Activated naive CD8-positive, alpha-beta T cell treated with anti-CD3 and anti-CD28 coated beads, Interleukin-2, amount 10 ng/mL, durations not matched to agents 7 days and 5 days (primary cell): ENCODE data around the gene FEN1. TPM values are rescaled to one million over a fixed set of nuclear protein-coding genes. Genes with fewer than 3 reads are reported as not detected.

ENCODE experiments used
- ATAC-seq: fragments of 150-1000 bp; cut with Tn5 transposase; one replicate; pipeline ENCODE4 v1.10.0; 2021; ENCODE audit warnings: low read depth, moderate library complexity
- POLR2A ChIA-PET: fragments of 350-600 bp; sonication (Branson Sonifier 250); formaldehyde crosslinking; loops from one replicate; lab custom pipeline; 2021; ENCODE audit warnings: antibody characterized with exemption; lab: Charles Lee
- DNase-seq: peaks from one replicate; pipeline ENCODE4 v3.0.0; 2021
- H3K27ac Mint-ChIP-seq: one replicate; pipeline ENCODE4 v1.8.0; 2022; ENCODE audit warnings: mild to moderate bottlenecking, mixed read lengths
- H3K27me3 Mint-ChIP-seq: one replicate; pipeline ENCODE4 v1.8.0; 2022; ENCODE audit warnings: mild to moderate bottlenecking, moderate library complexity, mixed read lengths
- H3K36me3 Mint-ChIP-seq: one replicate; pipeline ENCODE4 v1.8.0; 2021; ENCODE audit warnings: mild to moderate bottlenecking, mixed read lengths
- H3K4me1 Mint-ChIP-seq: one replicate; pipeline ENCODE4 v1.8.0; 2021; ENCODE audit warnings: mixed read lengths
- H3K4me3 Mint-ChIP-seq: one replicate; pipeline ENCODE4 v1.8.0; 2022; ENCODE audit warnings: mild to moderate bottlenecking, moderate library complexity, mixed read lengths
- H3K9me3 Mint-ChIP-seq: one replicate; pipeline ENCODE4 v1.8.0; 2021; ENCODE audit warnings: mixed read lengths
- total RNA-seq, 2 experiments: library from RNA; stranded (reverse); gene quantifications; one replicate each; pipeline ENCODE4 v1.2.3, GENCODE V29; 2021

Gene FEN1
- total RNA-seq, 2 experiments from 2014 or later = 87.1 to 88.7 TPM

DNA sequence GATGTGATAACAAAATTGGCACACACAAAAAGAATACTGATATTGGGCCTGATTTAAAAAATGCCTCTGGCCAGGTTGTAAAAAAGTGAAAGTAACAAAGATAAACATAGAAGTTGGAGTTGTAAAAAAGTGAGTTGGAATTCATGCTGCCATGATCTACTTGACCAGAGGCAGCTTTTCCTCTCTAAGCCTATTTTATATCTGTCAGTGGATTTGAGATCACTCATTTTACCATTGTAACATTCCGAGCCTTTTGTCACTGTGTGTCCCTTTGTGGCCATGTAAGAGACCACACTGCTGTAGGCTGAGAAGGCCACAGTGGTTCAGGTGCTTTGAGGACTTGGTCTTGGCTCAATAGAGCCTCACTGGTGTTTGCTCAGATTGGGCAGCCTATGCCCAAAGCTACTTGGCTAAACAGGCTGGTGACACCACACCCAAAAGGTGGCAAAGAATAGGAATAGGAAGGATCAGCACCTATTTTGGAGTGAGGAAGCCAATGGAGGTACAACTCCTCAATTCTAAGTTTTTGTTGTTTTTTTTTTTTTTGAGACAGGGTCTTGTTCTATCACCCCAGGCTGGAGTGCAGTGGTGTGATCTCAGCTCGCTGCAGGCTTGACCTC lies 7.1 kb downstream of the FEN1 start:
- Mint-ChIP-seq H3K9me3 (no peaks in the 10 kb centered on the region), H3K27ac (no peak overlapping the region), H3K4me3 (no peak overlapping the region), H3K27me3 (no peaks in the 10 kb centered on the region), H3K36me3 (peaks cover 38% of the 10 kb centered on the region), H3K4me1 (peaks cover 24% of the 10 kb centered on the region)
- no peak for ATAC-seq
- DNase-seq = no peak
- POLR2A ChIA-PET = interaction anchor here (3.3 kb wide), 1 partner anchor 16 kb away, joined by 24 read pairs; the partner anchor contains the start of gene FADS1

DNA sequence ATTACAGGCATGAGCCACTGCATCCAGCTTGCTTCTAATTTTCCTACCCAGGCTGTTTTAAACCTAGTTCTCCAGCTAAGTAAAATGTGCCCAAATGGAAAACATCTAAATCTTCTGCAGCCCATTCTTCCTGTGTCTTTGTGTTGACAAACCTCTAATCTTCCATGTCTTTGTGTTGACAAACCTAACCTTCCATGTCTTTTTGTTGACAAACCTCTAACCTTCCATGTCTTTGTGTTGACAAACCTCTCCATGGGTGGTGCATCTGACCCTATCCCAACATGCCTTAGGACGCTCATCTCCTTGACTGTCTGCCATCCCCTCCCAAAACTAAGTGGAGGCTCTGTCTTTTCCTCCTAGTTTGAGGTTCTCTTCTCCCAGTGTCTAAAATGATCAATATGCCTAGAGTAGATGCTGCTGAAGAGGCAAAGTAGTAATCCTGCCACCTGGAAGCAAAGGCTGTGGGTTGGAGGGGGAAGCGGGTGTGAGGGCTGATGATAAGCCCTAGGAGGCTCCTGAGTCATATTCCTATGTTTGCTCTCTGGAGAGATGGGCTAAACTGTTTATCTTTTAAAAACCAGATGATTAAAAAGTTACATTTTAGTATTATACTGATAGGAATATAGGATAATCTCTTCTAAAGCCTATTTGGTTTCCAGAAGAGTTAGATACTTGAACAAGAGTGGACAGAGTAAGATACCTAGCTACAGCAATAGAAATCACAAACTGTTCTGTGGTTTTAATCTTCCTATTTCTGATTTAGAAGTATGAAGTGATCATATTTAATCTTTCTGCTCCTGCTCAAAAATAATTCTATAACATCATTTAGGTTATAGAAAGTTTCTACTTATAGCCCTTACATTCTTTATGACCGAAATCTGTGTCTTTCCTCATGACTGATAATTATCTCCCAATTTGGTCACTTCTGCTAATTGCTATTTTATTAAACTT lies 7.9 kb downstream of the FEN1 start:
- peaks cover 38% of the 10 kb centered on the region for H3K36me3 Mint-ChIP-seq
- H3K27me3 Mint-ChIP-seq = no peaks in the 10 kb centered on the region
- no peak for ATAC-seq
- H3K4me3 Mint-ChIP-seq = no peak overlapping the region
- POLR2A ChIA-PET = interaction anchor here (0.9 to 2.6 kb wide), 3 partner anchors 8 to 30 kb away, joined by 3 to 12 read pairs (median 7); partner anchors contain the start of genes FEN1 and TMEM258
- no peak for DNase-seq
- no peaks in the 10 kb centered on the region for H3K9me3 Mint-ChIP-seq
- peaks cover 22% of the 10 kb centered on the region for H3K4me1 Mint-ChIP-seq
- H3K27ac Mint-ChIP-seq = peak overlapping the region; percentile 8

DNA sequence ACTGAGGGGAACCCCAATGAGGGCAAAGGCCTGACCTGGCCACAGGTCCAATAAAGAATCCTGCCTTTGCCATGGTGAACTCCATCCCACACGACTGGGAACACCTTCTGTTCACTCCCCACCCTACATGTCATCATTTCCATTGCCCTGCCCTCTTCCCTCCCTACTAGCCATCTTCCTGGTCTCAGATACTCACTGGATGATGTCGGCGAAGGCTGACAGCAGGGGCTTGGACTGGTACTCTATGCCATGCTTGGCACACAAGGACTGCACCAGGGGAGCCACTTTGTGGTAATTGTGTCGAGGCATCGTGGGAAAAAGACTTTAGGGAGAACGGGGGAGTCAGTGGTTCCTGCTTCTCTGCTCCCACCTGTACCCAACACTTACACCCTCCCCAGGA lies 9.9 kb downstream of the FEN1 start:
- Mint-ChIP-seq H3K27ac (no peak overlapping the region), H3K9me3 (no peaks in the 10 kb centered on the region), H3K36me3 (peaks cover 29% of the 10 kb centered on the region), H3K4me1 (peaks cover 6% of the 10 kb centered on the region), H3K27me3 (no peaks in the 10 kb centered on the region), H3K4me3 (no peak overlapping the region)
- ATAC-seq (no peak), DNase-seq (no peak)
- POLR2A ChIA-PET = interaction anchor here (1.6 to 2.6 kb wide), 2 partner anchors 10 to 12 kb away, joined by 7 to 12 read pairs; partner anchors contain the start of genes FEN1 and TMEM258

DNA sequence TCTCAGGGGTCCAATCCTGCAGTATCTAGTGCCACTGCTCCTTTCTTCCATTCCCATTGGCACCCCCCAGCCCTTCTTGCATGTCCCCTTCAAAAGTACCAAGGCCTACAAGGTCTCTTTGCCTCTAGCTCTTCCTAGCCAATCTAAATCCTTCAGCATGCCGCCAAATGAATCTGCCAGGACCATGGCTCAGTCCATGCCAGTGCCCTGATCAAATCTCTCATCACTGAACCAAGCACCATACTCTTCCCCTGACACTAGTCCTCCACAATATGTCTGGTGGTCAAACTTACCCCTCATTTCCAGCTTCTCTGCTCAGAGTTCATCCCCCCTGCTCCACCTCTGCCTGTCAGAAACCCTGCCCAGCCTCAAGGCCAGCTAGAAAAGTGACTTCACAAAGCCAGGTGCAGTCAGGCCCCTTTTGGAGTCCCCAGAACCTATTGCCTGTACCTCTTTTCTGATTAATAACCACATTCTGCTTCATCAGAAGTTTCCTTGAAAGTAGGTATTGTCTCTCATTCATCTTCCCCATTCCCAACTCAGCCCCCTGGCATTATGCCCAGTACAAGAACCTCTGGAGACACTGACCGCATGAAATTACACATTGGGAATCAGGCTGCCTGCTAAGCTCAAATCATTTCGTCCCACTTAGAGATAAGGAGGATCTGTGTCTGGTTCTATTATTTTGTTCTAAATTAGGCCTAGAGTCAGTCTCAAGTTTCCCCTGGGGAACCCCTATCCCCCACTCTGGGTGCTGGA lies 11.4 kb downstream of the FEN1 start:
- no peaks in the 10 kb centered on the region for H3K9me3 Mint-ChIP-seq
- H3K27me3 Mint-ChIP-seq = no peaks in the 10 kb centered on the region
- peak overlapping the region; percentile 4 for H3K27ac Mint-ChIP-seq
- POLR2A ChIA-PET = interaction anchor here (1.4 kb wide), 1 partner anchor 11 kb away, joined by 7 read pairs; no protein-coding TSS in a partner anchor
- ATAC-seq = no peak
- H3K36me3 Mint-ChIP-seq = peaks cover 35% of the 10 kb centered on the region
- DNase-seq = no peak
- no peak overlapping the region for H3K4me3 Mint-ChIP-seq
- peaks cover 6% of the 10 kb centered on the region for H3K4me1 Mint-ChIP-seq

DNA sequence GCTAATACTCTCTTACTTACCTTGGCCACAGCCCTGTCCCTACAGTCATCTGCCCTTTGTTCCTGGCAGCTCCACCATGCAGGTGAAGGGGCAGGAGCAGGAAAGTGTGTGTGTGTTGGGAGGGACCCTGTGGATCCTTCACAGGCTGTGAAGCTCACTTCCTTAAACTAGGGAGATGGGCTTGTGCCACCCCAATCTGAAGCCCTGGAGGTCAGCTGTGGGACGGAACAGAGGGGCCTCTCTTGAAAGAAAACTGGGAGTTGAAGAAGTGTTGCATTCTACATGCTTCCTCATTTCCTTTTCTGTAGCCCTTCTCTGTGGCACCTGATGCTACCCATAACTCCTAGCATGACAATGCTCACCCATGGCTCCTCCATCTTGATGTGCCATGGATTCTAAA lies 12.4 kb downstream of the FEN1 start:
- DNase-seq (no peak), ATAC-seq (no peak)
- no peak overlapping the region for H3K27ac Mint-ChIP-seq
- H3K36me3 Mint-ChIP-seq = peaks cover 35% of the 10 kb centered on the region
- peaks cover 1% of the 10 kb centered on the region for H3K4me1 Mint-ChIP-seq
- H3K4me3 Mint-ChIP-seq = no peak overlapping the region
- H3K9me3 Mint-ChIP-seq = no peaks in the 10 kb centered on the region
- POLR2A ChIA-PET = interaction anchor here (1.4 kb wide), 1 partner anchor 10 kb away, joined by 4 read pairs; no protein-coding TSS in a partner anchor
- no peaks in the 10 kb centered on the region for H3K27me3 Mint-ChIP-seq

DNA sequence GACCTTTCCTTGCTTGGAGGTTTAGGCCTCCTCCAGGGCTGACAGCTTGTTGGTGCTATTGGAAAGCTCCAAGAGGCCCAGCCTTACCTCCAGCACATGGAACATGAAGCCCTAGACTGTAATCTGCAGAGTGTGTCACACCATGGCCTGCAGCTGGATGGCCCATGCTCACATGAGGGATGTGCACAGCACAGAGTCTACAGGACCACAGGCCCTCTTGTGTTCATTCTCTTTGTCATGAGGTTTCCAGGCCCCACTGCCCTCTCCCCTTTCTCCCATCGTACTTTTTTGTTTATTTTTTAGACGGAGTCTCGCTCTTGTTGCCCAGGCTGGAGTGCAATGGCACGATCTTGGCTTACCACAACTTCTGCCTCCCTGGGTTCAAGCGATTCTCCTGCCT lies 14.1 kb downstream of the FEN1 start:
- DNase-seq = no peak
- no peak for ATAC-seq
- peaks cover 1% of the 10 kb centered on the region for H3K4me1 Mint-ChIP-seq
- peaks cover 38% of the 10 kb centered on the region for H3K36me3 Mint-ChIP-seq
- no peaks in the 10 kb centered on the region for H3K27me3 Mint-ChIP-seq
- POLR2A ChIA-PET = interaction anchor here (1.0 kb wide), 1 partner anchor 21 kb away, joined by 3 read pairs; no protein-coding TSS in a partner anchor
- H3K4me3 Mint-ChIP-seq = no peak overlapping the region
- H3K9me3 Mint-ChIP-seq = no peaks in the 10 kb centered on the region
- H3K27ac Mint-ChIP-seq = no peak overlapping the region

DNA sequence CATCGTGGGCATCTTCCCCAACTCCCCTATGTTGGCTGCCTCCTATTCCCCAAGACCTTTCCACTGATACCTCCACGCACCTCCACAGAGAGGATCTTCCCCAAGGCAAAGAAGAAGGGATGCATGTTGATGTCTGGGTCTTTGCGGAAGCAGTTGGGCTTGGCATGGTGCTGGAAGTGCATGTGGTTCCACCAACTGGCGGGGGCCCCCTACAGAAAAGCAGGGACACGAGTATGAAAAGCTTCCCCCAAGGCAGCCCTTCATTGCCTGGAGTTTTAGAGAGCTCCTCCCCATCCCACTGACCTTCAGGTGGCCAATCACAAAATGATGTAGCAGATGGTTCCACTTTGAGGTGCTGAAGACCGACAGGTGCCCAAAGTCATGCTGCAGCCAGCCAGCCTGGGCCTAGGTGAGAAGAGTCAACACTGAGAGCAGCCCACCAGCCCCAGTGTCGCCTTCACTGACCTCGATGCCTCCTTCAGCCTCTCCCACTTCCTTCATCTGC lies 18.0 kb downstream of the FEN1 start:
- ATAC-seq = no peak
- Mint-ChIP-seq H3K4me1 (peaks cover 12% of the 10 kb centered on the region), H3K27ac (no peak overlapping the region), H3K4me3 (no peak overlapping the region), H3K36me3 (peaks cover 45% of the 10 kb centered on the region), H3K9me3 (no peaks in the 10 kb centered on the region), H3K27me3 (no peaks in the 10 kb centered on the region)
- DNase-seq = no peak
- POLR2A ChIA-PET = interaction anchor here (0.9 kb wide), 1 partner anchor 17 kb away, joined by 4 read pairs; the partner anchor contains the start of gene FADS2

DNA sequence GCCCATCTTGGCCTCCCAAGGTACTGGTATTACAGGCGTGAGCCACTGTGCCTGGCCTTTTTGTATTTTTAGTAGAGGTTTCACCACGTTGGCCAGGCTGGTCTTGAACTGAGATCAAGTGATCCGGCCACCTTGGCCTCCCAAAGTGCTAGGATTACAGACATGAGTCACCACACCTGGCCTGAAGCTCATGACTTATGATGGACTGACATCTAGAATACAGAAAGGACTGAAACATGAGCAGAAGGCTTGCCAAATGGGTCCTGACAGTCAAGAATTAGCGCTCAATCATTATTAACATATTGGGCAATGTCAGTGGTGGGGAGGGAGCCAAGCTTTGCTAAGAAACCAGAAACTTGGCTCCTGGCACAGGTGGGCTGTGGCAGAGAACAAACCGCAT lies 19.1 kb downstream of the FEN1 start:
- DNase-seq = no peak
- no peaks in the 10 kb centered on the region for H3K27me3 Mint-ChIP-seq
- POLR2A ChIA-PET = interaction anchor here (1.0 kb wide), 1 partner anchor 19 kb away, joined by 4 read pairs; the partner anchor contains the start of genes FEN1 and TMEM258
- H3K4me1 Mint-ChIP-seq = peaks cover 12% of the 10 kb centered on the region
- H3K27ac Mint-ChIP-seq = no peak overlapping the region
- no peaks in the 10 kb centered on the region for H3K9me3 Mint-ChIP-seq
- no peak for ATAC-seq
- H3K4me3 Mint-ChIP-seq = no peak overlapping the region
- H3K36me3 Mint-ChIP-seq = peaks cover 44% of the 10 kb centered on the region

DNA sequence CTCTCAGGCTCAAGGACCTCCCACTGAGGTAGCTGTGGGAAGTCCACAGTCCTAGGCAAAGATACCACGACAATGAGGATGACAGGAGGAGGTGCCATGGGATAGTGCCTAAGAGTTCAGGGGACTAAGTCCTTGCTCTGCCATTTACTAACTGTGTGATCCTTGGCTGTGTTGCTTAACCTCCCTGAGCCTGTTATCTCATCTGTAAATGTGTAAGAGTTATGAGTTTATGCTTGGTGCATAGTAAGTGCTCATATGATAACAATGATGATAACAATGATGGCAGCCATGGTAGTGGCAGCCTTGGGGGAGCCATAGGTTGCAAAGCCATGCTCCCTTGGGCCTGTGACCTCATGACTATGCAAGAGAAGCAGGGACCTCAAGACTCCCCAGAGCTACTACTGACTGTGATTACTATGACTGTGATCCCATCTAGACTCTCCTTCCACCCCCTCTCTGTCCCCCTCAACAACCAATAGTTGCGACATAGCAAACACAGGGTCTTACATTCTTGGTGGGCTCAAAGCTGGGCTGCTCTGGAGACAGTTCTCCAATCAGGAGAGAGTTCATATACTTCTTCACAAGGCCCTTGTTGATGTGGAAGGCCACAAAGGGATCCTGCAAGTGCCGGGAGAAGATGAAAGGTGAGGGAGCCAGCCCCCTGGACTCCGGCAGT lies 20.2 kb downstream of the FEN1 start:
- H3K4me1 Mint-ChIP-seq = peaks cover 12% of the 10 kb centered on the region
- peaks cover 43% of the 10 kb centered on the region for H3K36me3 Mint-ChIP-seq
- no peaks in the 10 kb centered on the region for H3K9me3 Mint-ChIP-seq
- no peak overlapping the region for H3K4me3 Mint-ChIP-seq
- peaks cover 7% of the 10 kb centered on the region for H3K27me3 Mint-ChIP-seq
- no peak for ATAC-seq
- no peak for DNase-seq
- POLR2A ChIA-PET = interaction anchor here (6.2 to 7.4 kb wide), 2 partner anchors 16 to 20 kb away, joined by 34 to 140 read pairs; partner anchors contain the start of genes FADS2, FEN1 and TMEM258
- no peak overlapping the region for H3K27ac Mint-ChIP-seq

DNA sequence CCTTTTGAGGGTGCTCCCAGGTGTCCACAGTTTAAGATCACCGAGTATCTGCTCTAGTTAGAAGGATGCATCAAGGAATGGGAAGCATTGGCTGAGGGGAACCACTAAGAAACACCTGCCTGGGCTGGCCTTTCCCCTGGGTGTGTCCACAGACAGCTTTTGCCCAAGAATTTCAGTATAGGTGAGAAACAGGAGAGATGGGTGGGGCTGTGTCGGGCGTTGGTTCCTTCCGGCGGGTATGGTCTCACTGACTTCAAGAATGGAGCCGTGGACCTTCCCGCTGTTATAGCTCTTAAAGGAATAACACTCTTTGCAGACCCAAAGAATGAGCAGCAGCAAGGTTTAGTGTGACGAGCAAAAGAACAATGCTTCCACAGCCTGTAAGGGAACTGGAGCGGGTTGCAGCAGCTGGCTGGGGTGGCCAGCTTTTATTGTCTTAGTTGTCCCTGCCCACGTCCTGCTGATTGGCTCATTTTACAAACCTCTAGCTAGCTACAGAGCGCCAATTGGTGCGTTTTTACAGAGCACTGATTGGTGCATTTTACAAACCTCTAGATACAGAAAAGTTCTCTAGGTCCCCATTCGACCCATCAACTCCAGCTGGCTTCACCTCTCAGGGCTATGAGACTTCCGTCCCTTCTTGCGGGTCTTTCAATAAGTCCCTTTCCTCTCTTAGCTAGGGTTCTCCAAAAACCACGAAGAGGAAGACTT lies 21.7 kb downstream of the FEN1 start:
- POLR2A ChIA-PET = interaction anchor here (0.8 to 7.4 kb wide), 11 partner anchors 9 to 154 kb away, joined by 3 to 140 read pairs (median 7); partner anchors contain the start of genes FADS2, FEN1 and TMEM258
- H3K4me1 Mint-ChIP-seq = peaks cover 12% of the 10 kb centered on the region
- H3K27ac Mint-ChIP-seq = peak overlapping the region; percentile 94
- ATAC-seq (no peak), DNase-seq (no peak)
- peak overlapping the region; percentile 98 for H3K4me3 Mint-ChIP-seq
- peaks cover 10% of the 10 kb centered on the region for H3K27me3 Mint-ChIP-seq
- H3K36me3 Mint-ChIP-seq = peaks cover 37% of the 10 kb centered on the region
- no peaks in the 10 kb centered on the region for H3K9me3 Mint-ChIP-seq

DNA sequence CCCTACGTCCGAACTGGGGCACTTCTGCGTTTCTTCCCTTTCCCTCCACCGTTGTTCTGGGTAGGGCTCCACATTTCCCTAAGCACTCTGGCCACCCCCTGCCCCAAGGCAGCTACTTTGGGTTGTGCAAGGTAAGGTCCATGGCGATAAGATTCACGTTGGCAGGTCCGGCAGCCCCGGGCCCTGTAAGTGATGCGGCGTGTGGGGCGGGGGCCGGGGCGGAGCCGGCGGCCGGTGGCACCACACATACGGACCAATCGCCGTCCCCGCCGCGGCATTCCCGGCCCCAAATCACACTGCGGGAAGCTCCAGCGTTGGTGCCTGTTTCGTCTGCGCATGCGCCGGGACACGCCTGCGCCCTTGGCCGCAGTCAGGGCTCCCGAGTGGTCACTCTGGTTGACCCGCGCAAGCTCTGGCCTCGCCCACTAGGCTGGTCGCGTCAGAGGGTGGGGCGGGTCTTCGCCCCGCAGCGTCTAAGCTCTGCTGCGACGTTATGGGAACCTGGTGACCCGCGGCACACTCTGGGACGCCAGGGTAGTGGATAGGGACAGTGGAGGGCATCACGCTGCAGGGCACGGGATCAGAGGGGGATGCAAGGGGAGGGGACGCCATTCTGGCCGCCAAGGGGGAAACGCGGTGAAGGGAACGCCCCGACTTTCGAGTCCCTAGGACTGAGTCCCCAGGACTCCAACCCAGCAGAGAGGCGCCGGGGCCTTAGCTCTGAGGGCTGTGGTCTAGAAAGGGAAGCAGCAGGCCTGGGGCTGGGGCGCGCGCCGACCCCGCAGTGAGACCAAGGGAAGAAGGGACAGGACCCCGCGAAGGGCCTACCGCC lies 22.5 kb downstream of the FEN1 start:
- POLR2A ChIA-PET = interaction anchor here (0.6 to 7.4 kb wide), 14 partner anchors 8 to 309 kb away, joined by 3 to 140 read pairs (median 4); partner anchors contain the start of genes FADS2, FEN1, INCENP and TMEM258
- DNase-seq = peak; percentile 73
- Mint-ChIP-seq H3K4me3 (peak overlapping the region; percentile 98), H3K27me3 (peaks cover 14% of the 10 kb centered on the region), H3K36me3 (peaks cover 32% of the 10 kb centered on the region), H3K9me3 (no peaks in the 10 kb centered on the region), H3K4me1 (peaks cover 12% of the 10 kb centered on the region), H3K27ac (peak overlapping the region; percentile 94)
- ATAC-seq = peak; percentile 34
